H7 (cell line): ENCODE measurements around the gene DUSP7. TPM values are rescaled to one million over a fixed set of nuclear protein-coding genes. Genes with fewer than 3 reads are reported as not detected.

Experiments
- DNase-seq: peaks from one replicate; pipeline ENCODE4 v3.0.0; 2012
- H3K27me3 ChIP-seq: 2 replicates; pipeline ENCODE4 v1.6.0; 2011; ENCODE audit warnings: mild to moderate bottlenecking, low read length; ENCODE audit not compliant: control insufficient read depth, insufficient read depth
- H3K36me3 ChIP-seq: replicated peaks from 2 replicates; pipeline ENCODE4 v1.5.1; 2011; ENCODE audit warnings: low read length; ENCODE audit not compliant: control insufficient read depth, insufficient read depth
- H3K4me3 ChIP-seq: 2 replicates; pipeline ENCODE4 v1.5.1; 2011; ENCODE audit warnings: low read depth, mild to moderate bottlenecking, control low read depth, low read length, moderate library complexity; ENCODE audit not compliant: insufficient read depth
- total RNA-seq: library from RNA; depleted of rRNA; stranded (reverse); fragments of >200 nt; shearing (Covaris generic); gene quantifications from 2 replicates; pipeline ENCODE4 v1.2.3, GENCODE V29; 2014; rRNA removed

DUSP7 gene
- total RNA-seq, 1 experiment from 2014 or later: 19.5 TPM

DNA sequence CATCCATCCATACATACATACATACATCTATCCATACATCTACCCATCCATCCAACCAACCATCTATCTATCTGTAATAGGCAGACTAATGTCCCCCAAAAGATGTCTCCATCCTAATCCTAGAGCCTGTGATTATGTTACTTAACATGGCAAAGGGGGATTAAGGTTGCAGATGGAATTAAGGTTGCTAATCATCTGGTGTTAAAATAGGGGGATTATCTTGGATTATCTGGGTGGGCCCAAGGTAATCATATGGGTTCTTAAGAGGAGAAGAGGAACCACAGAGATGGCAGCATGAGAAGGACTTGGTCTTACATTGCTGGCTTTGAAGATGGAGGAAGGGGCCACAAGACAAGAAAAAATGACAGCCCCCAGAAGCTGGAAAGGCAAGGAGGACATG lies 45.9 kb downstream of the DUSP7 start:
- DNase-seq: no peak
- no peaks in the 10 kb centered on the region; the same call in 1 of the 2 replicates for H3K27me3 ChIP-seq
- H3K4me3 ChIP-seq: no peak overlapping the region
- H3K36me3 ChIP-seq: no peaks in the 10 kb centered on the region

DNA sequence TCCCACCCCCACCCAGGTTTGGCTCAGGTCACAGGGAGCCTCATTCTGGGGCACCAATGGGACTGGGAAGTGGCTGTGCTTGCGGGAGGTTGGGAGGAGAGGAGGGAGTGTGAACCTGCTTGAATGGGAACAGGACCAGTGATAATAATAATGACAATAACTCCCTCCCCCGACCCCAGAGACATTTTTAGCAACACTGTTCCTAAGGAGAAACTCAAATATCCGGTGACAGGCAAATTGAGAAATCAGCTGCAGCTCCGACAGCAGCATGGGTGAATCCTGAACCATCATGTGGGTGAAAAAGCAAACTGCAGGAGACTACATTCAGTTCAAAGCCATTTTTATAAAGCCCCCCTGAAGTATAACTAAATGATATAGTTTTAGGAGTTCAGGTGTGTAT lies 49.1 kb downstream of the DUSP7 start:
- Histone ChIP-seq H3K36me3 (no peaks in the 10 kb centered on the region), H3K27me3 (no peaks in the 10 kb centered on the region), H3K4me3 (no peak overlapping the region)
- no peak for DNase-seq

DNA sequence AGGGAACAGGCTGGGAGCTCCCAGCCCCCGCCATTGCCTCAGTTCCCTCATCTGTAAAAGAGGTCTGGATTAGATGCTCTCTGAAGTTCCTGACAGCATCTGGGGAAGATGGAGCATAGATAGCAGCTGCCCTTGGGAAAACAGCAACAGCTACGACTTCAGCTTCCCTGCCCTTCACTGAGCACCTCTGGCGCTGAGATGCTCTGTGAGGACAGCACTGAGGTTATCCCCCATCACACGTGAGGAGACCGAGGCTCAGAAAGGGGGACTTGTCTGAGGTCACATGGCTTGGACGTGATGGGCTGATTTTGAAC lies 49.6 kb downstream of the DUSP7 start:
- Histone ChIP-seq H3K36me3 (no peaks in the 10 kb centered on the region), H3K4me3 (no peak overlapping the region), H3K27me3 (no peaks in the 10 kb centered on the region)
- no peak for DNase-seq

DNA sequence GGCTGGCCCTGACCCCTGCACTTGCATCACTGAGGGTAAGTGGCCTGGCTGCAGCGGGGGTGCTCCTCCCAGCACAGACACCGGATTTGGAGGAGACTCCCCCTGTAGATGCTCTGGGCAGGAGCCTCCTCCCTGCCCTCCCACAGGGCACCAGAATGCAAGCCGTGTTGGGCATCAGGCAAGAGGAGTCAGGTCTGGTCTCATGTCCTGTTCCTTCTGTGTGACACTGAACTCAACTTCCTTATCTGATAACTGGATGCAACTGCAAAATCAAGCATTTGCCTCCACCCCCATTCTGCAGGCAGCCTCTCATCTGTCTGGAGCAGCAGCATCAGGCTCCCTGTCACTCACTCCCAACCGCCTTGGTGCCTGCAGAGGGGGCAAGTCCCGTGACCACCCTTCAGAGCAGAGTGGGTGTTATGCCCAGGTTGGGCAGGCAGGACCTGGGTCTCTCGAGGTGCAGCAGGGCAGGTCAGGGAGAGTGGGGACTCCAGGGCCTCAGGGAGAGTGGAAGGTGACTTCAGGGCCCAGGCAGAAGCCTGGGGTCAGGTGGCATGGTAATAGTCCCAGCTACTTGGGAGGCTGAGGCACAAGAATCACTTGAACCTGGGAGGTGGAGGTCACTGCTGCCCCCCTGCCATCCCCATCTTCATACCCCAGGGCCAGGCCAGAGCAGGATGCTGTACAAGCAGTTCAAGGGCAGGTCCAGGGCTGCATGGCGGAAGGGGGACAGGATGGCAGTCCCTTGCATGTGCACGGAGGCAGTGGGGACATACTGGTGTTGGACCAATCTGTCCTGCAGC lies 50.2 kb downstream of the DUSP7 start:
- Histone ChIP-seq H3K36me3 (no peaks in the 10 kb centered on the region), H3K4me3 (no peak overlapping the region), H3K27me3 (no peaks in the 10 kb centered on the region)
- peak; percentile 71 for DNase-seq

DNA sequence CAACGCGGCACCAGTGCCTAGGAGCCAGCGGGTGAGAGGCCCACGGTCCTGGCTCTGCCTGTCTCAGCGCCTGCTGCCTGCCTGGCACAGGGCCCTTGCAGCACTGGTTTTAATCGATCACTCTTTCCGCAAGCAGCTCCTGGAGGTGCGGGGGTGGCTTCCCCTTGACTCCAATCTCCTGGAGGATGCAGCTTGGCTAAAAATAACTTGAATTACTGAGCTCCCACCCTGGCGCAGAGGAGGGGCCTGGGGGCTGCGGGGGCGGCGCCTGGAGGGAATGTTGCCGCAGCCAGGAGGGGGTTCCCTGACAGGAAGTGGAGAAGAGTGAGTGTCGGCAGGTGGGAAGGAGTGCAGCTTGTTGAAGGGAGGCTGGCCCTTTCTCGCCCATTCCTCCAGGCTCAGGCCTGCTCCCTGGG lies 50.8 kb downstream of the DUSP7 start:
- Histone ChIP-seq H3K36me3 (no peaks in the 10 kb centered on the region), H3K4me3 (no peak overlapping the region), H3K27me3 (no peaks in the 10 kb centered on the region)
- peak; percentile 94 for DNase-seq

DNA sequence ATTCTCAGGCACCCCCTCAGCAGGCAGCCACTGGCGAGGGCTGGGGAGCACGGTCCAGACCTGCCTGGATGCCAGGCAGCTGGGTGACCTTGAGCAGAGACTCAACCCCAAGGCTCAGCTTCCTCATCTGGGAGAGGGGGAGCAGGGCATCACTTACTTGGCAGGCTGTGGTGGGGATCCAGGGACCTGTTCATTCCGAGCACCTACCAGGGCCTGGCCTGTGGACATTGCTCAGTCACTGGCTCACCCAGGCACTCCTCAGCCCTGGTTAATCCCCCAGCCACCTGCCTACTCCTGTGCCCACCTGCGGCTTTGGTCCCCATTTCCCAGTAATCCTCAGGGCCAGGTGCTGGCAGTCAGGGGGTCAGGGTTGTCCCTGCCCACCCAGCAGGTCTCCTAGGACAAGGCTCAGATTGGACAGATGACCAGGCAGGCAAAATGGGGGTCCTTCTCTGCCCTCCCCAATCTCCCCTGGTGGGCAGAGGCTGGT lies 51.4 kb downstream of the DUSP7 start:
- no peaks in the 10 kb centered on the region for H3K27me3 ChIP-seq
- no peaks in the 10 kb centered on the region for H3K36me3 ChIP-seq
- H3K4me3 ChIP-seq: no peak overlapping the region
- no peak for DNase-seq

DNA sequence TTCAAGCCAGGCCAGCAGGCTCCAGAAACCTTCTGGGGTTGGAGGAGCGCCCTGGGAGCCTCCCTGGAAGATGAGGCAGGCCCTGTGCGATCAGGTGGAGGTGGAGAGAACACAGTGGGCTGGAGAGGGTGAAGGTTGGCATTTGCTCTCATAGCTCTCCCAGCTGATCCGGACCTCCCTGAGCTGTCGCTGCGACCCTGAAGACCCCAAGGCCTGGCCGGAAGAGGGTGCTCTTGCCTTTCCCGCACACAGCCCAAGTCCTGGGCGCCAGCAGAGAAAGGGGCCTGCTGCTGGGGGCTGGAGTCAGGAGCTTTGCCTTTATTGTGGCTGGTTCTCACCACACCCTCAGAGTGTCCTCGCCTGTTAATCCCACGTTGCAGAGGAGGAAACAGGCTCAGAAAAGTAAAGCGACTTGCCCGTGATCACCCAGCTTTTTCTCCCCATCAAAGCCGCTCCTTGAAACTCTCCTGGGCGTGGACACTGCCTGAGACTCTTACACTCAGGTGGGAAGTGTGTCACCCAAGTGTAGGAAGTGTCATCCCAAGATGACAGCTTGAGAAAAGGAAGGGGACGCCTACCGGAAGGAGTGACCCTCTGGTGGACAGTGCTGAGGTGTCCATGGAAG lies 52.1 kb downstream of the DUSP7 start:
- Histone ChIP-seq H3K4me3 (no peak overlapping the region), H3K36me3 (no peaks in the 10 kb centered on the region), H3K27me3 (no peaks in the 10 kb centered on the region)
- DNase-seq: peak; percentile 90

DNA sequence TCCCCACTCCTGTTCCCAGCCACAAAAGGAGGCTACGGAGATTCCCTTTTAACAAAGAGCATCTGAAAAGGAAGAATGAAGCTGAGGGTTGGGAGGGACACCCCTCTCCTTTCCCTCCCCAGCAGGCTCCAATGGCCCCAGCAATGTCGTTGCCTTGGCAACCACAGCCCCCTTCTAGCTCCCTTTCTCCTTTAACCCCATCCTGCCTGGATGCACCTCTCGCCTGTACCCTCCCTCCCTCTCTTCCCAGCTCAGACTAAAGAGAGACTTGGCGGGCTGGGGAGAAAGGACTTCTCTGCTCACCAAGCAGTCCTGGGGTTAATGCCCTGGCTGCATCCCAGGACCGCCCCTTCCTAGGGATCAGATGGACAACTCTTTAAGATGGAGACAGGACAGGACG lies 53.6 kb downstream of the DUSP7 start:
- Histone ChIP-seq H3K27me3 (no peaks in the 10 kb centered on the region), H3K4me3 (no peak overlapping the region), H3K36me3 (no peaks in the 10 kb centered on the region)
- peak; percentile 79 for DNase-seq

DNA sequence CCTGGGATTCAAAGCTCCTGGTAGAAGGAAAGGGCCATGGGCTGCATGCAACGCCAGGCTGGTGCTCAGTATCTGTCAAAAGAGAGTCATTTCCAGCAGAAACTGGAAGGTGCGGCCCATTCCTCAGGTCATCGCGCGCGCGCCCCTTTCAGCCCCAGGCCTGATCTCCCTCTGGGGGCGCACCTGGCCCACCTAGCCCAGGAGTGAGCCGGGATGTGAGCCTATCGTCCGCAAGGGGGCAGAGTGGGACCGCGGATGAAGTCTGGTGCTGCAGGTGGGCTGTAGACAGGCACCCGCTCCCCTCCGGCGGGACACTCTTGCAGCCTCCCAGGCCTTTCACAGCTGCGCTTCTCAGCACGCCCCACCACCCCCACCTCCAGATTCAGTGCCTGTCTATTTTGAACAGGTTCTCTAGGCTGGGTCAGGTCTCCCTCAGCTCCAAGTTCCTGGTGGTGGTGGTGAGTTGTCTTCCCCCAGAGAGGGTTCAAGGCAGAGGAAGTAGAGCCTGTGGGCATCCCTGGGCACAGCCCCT lies 54.9 kb downstream of the DUSP7 start:
- no peaks in the 10 kb centered on the region for H3K27me3 ChIP-seq
- H3K4me3 ChIP-seq: no peak overlapping the region
- DNase-seq: peak; percentile 98
- H3K36me3 ChIP-seq: no peaks in the 10 kb centered on the region

DNA sequence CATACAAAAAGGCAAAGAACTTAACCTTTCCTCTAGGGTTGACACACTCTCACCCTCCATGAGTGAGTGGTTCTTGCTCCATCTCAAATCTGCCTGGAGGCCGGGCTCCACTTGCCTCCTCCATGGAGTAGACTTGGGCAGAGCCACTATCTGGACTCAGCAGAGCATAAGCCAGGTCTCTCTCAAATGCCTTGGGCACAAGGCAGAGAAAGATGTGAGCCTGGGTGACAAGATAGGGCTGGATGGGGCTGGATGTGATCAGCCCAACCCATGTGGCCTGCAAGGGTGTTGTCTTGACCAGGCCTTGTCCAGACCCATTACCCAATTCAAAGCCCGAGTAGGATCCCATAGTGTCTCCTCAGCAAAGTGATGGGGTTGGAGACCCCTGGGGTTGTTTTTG lies 56.5 kb downstream of the DUSP7 start:
- peaks cover 2% of the 10 kb centered on the region for H3K36me3 ChIP-seq
- H3K27me3 ChIP-seq: no peaks in the 10 kb centered on the region
- no peak for DNase-seq
- H3K4me3 ChIP-seq: no peak overlapping the region

Other genes starting within 250 kb of the DUSP7 start
- not detected in 2 replicates for gene IQCF2, start 195.0 kb downstream of the DUSP7 start, total RNA-seq
- gene IQCF5, start 181.0 kb downstream of the DUSP7 start, total RNA-seq: not detected in 2 replicates
- not detected in 2 replicates for gene IQCF1, start 153.2 kb downstream of the DUSP7 start, total RNA-seq
- 62.0 and 80.6 TPM in 2 replicates for gene RRP9, start 114.7 kb downstream of the DUSP7 start, total RNA-seq
- 3.2 and 5.5 TPM in 2 replicates for gene PARP3, start 114.2 kb downstream of the DUSP7 start, total RNA-seq
- gene GPR62, start 101.2 kb downstream of the DUSP7 start, total RNA-seq: 0.14 TPM in 1 of 2 replicates, not detected in the other
- 29.4 and 48.1 TPM in 2 replicates for gene PCBP4, start 89.1 kb downstream of the DUSP7 start, total RNA-seq
- gene ABHD14B, start 82.5 kb downstream of the DUSP7 start, total RNA-seq: 20.8 and 24.3 TPM in 2 replicates
- gene ABHD14A, start 81.5 kb downstream of the DUSP7 start, total RNA-seq: 7.5 and 7.7 TPM in 2 replicates
- 97.7 and 101 TPM in 2 replicates for gene ACY1, start 73.0 kb downstream of the DUSP7 start, total RNA-seq
- gene RPL29, start 60.7 kb downstream of the DUSP7 start, total RNA-seq: 1,001 and 1,107 TPM in 2 replicates
- gene POC1A, start 97.9 kb upstream of the DUSP7 start, total RNA-seq: 25.1 and 26.4 TPM in 2 replicates
- 63.8 and 86.9 TPM in 2 replicates for gene ALAS1, start 141.6 kb upstream of the DUSP7 start, total RNA-seq
- not detected in 2 replicates for gene TLR9, start 169.1 kb upstream of the DUSP7 start, total RNA-seq
- gene TWF2, start 182.6 kb upstream of the DUSP7 start, total RNA-seq: 85.8 and 99.0 TPM in 2 replicates
- gene PPM1M, start 189.2 kb upstream of the DUSP7 start, total RNA-seq: 2.9 and 4.5 TPM in 2 replicates
- 60.3 and 63.8 TPM in 2 replicates for gene WDR82, start 222.1 kb upstream of the DUSP7 start, total RNA-seq
- 6.1 and 8.5 TPM in 2 replicates for gene GLYCTK, start 231.3 kb upstream of the DUSP7 start, total RNA-seq